ENCODE measurements around the gene MRM3.
"Not testable (repeated sequence)": the region's sequence is repeated elsewhere in the genome, so short reads cannot be mapped to it uniquely, and the experiment has no call there.

The MRM3 gene

DNA sequence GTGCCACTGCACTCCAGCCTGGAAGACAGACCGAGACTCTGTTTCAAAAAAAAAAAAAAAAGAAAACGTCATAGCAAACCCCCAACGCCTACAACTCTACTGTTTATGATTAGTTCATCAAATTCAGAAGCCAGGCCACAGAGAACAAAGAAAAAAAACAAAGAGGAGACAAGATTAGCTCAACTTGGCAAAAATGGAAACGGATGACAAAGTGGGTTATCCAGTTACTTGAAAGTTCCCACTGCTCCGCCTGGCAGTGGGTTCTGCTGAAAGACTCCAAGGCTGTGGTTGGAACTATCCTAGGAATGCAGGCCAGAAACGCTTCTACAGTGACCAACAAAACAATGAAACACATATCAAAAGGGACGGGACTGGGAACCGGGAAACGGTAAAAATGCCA lies 53.1 kb downstream of the MRM3 start:
- Mint-ChIP-seq H3K36me3 (ENCODE audit: low read depth) (no peaks in the 10 kb centered on the region), H3K4me1 (ENCODE audit: low read depth) (no peaks in the 10 kb centered on the region), H3K27me3 (ENCODE audit: low read depth) (no peaks in the 10 kb centered on the region), H3K27ac (no peak overlapping the region), H3K9me3 (no peaks in the 10 kb centered on the region), H3K4me3 (no peak overlapping the region)
- DNase-seq (ENCODE audit: low spot score), result no peak

DNA sequence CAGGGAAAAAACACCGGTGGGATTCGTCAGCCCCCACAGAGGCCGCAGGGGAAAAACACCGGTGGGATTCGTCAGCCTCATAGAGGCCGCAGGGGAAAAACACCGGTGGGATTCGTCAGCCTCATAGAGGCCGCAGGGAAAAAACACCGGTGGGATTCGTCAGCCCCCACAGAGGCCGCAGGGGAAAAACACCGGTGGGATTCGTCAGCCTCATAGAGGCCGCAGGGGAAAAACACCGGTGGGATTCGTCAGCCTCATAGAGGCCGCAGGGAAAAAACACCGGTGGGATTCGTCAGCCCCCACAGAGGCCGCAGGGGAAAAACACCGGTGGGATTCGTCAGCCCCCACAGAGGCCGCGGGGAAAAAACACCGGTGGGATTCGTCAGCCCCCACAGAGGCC lies 53.6 kb downstream of the MRM3 start:
- H3K4me3 Mint-ChIP-seq; H3K36me3 Mint-ChIP-seq (ENCODE audit: low read depth); DNase-seq (ENCODE audit: low spot score); H3K4me1 Mint-ChIP-seq (ENCODE audit: low read depth); H3K9me3 Mint-ChIP-seq; H3K27ac Mint-ChIP-seq; H3K27me3 Mint-ChIP-seq (ENCODE audit: low read depth): not testable (repeated sequence)

DNA sequence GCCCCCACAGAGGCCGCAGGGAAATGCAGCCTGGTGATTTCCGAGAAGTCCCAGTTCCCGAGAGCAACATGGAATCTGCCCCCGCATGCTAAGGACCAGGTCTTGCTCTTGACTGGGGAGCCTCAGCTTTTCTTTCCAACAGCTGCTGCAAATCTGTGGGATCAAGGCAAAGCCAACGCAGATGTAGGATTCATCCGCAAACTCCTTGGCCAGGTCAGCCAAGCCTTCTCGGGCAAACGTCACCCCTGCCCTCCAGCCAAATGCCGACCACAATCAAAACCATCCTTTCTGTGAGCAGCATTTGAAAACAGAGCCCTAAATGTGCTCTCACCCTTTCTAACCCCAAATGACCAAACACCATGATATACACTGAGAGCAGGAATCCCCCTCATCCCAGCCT lies 54.0 kb downstream of the MRM3 start:
- no peak overlapping the region for H3K27ac Mint-ChIP-seq
- no peak for DNase-seq (ENCODE audit: low spot score)
- H3K4me1 Mint-ChIP-seq (ENCODE audit: low read depth), result no peaks in the 10 kb centered on the region
- H3K36me3 Mint-ChIP-seq (ENCODE audit: low read depth), result no peaks in the 10 kb centered on the region
- no peak overlapping the region for H3K4me3 Mint-ChIP-seq
- H3K9me3 Mint-ChIP-seq, result no peaks in the 10 kb centered on the region
- H3K27me3 Mint-ChIP-seq (ENCODE audit: low read depth), result no peaks in the 10 kb centered on the region

DNA sequence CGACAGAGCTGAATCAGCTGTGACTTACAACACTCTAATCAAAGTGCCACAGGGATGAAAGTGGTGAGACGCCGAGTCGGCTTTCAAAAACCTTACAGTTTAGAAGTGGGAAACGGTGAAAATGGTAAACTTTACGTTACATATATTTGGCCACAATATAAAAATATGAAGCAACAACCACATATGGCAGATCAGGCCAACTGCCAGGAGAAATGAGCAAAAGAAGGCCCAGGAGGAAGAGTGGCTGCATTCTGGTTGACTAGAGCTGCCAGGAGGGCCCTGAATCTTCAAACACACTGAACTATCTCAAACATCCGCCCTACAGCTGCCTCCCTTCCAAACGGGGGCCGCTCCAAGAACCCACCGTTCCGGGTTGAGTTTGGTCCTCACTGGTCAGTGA lies 56.3 kb downstream of the MRM3 start:
- H3K27me3 Mint-ChIP-seq (ENCODE audit: low read depth), result no peaks in the 10 kb centered on the region
- DNase-seq (ENCODE audit: low spot score), result no peak
- H3K36me3 Mint-ChIP-seq (ENCODE audit: low read depth), result no peaks in the 10 kb centered on the region
- H3K27ac Mint-ChIP-seq, result no peak overlapping the region
- H3K9me3 Mint-ChIP-seq, result no peaks in the 10 kb centered on the region
- H3K4me1 Mint-ChIP-seq (ENCODE audit: low read depth), result no peaks in the 10 kb centered on the region
- H3K4me3 Mint-ChIP-seq, result no peak overlapping the region

DNA sequence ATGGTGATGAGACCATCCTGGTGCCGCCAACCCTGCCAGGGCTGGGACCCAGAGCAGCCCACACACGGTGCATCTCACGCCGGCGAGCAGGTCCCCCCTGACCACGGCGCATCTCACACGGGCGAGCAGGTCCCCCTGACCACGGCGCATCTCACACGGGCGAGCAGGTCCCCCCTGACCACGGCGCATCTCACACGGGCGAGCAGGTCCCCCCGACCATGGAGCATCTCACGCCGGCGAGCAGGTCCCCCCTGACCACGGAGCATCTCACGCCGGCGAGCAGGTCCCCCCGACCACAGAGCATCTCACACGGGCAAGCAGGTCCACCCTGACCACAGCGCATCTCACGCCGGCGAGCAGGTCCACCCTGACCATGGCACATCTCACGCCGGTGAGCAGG lies 59.2 kb downstream of the MRM3 start:
- peaks cover 5% of the 10 kb centered on the region for H3K27me3 Mint-ChIP-seq (ENCODE audit: low read depth)
- H3K9me3 Mint-ChIP-seq, result no peaks in the 10 kb centered on the region
- H3K36me3 Mint-ChIP-seq (ENCODE audit: low read depth), result no peaks in the 10 kb centered on the region
- no peak overlapping the region for H3K27ac Mint-ChIP-seq
- H3K4me3 Mint-ChIP-seq, result no peak overlapping the region
- DNase-seq (ENCODE audit: low spot score), result no peak
- H3K4me1 Mint-ChIP-seq (ENCODE audit: low read depth), result no peaks in the 10 kb centered on the region
